Spleen (tissue), 11 donors: ENCODE data around the gene PDXK. TPM values are rescaled to one million over a fixed set of nuclear protein-coding genes. Genes with fewer than 3 reads are reported as not detected.
A peak's percentile ranks its signal among the peaks of the same experiment; 100 is the strongest.

Experiments
- DNase-seq: peaks from one replicate; pipeline ENCODE4 v3.0.0-alpha.2; 2020
- H3K27ac ChIP-seq, 8 donors: fragments of 200-600 bp; sonication (generic) in 7 of 8; 1 replicate in 4 of 8; 2 replicates in 4 of 8; pipeline versions ENCODE4 v1.5.0 to v1.8.0; 2016 to 2021; ENCODE audit warnings: inconsistent platforms in 4 of 8, mild to moderate bottlenecking in 4 of 8, moderate library complexity in 1 of 8
- H3K27me3 ChIP-seq, 7 donors: fragments of 200-600 bp; sonication (generic) in 6 of 7; replicated peaks in 1 of 7; 1 replicate in 4 of 7; 2 replicates in 3 of 7; pipeline versions ENCODE4 v1.5.0 to v1.8.0; 2016 to 2021; ENCODE audit warnings: inconsistent platforms in 3 of 7, mild to moderate bottlenecking in 1 of 7
- H3K36me3 ChIP-seq, 6 donors: fragments of 200-600 bp; sonication (generic) in 5 of 6; 1 replicate in 4 of 6; 2 replicates in 2 of 6; pipeline versions ENCODE4 v1.5.0 to v1.8.0; 2016 to 2021; ENCODE audit warnings: inconsistent platforms in 2 of 6
- H3K4me1 ChIP-seq, 6 donors: fragments of 200-600 bp; sonication (generic) in 5 of 6; 1 replicate in 3 of 6; 2 replicates in 3 of 6; pipeline versions ENCODE4 v1.5.0 to v1.8.0; 2016 to 2021; ENCODE audit warnings: inconsistent platforms in 3 of 6
- H3K4me3 ChIP-seq, 8 donors: fragments of 200-600 bp; sonication (generic) in 7 of 8; 1 replicate in 4 of 8; 2 replicates in 4 of 8; pipeline versions ENCODE4 v1.5.0 to v1.8.0; 2016 to 2021; ENCODE audit warnings: inconsistent platforms in 4 of 8, mild to moderate bottlenecking in 4 of 8, moderate library complexity in 2 of 8
- H3K9me3 ChIP-seq, 8 donors: fragments of 200-600 bp; sonication (generic) in 7 of 8; 1 replicate in 4 of 8; 2 replicates in 4 of 8; pipeline versions ENCODE4 v1.5.0 to v1.8.0; 2016 to 2021; ENCODE audit warnings: inconsistent platforms in 4 of 8
- POLR2A ChIP-seq, 3 donors: fragments of 450-650 bp; IDR thresholded peaks; one replicate each; pipeline ENCODE4 v1.5.1; 2017; ENCODE audit warnings: antibody characterized with exemption in 3 of 3, mild to moderate bottlenecking in 1 of 3
- POLR2AphosphoS5 ChIP-seq, 3 donors: sonication (generic); formaldehyde crosslinking; IDR thresholded peaks; one replicate each; pipeline ENCODE4 v1.5.1; 2017; ENCODE audit warnings: antibody characterized with exemption in 3 of 3
- WGBS, 5 donors: extraction: QIAGEN DNeasy Blood & Tissue Kit in 3 of 5; methylation state at CpG; one replicate each; pipeline versions ENCODE4 v1.1.5 to v1.1.7; 2013 to 2018; 5-methylcytosine and 5-hydroxymethylcytosine counted together
- intact Hi-C: fragments of 100-400 bp; cut with DNase I; formaldehyde crosslinking; loops from one replicate; pipeline ENCODE4 v1.15.0; 2023; ENCODE audit warnings: low total_unique reads
- polyA plus RNA-seq, 3 donors: library from polyadenylated mRNA; stranded (reverse); fragments of 200-250 nt; gene quantifications; one replicate each; pipeline ENCODE4 v1.2.1, GENCODE V29; 2013
- total RNA-seq, 7 donors: library from RNA; depleted of rRNA in 3 of 7; stranded (reverse); fragments of >200 nt in 3 of 7; fragmentation: NEBNext Ultra II Directional in 4 of 7; extraction: Animal tissue kit (Norgen Biotek cat#: 25700) in 4 of 7; gene quantifications; one replicate each; pipeline versions ENCODE4 v1.1.0 to v1.2.1, GENCODE V29; 2016 to 2021
- TF ChIP-seq, protein P1 (sequence below), 11 experiments: fragments of 200-600 bp in 7 of 11; fragments of 450-650 bp in 4 of 11; sonication (generic) in 4 of 11; IDR thresholded peaks in 8 of 11; conservative IDR thresholded peaks in 3 of 11; 1 replicate in 7 of 11; 2 replicates in 4 of 11; pipeline versions ENCODE4 v1.4.0 to v1.8.0; 2016 to 2021; ENCODE audit warnings: antibody characterized with exemption in 11 of 11, inconsistent platforms in 4 of 11, mild to moderate bottlenecking in 1 of 11
- donor health status: healthy with polysubstance abuse.
- donor health status: DM: no; HTN: no; CAD: no; lungs with moderate emphysema.
- donor health status: DM: no; HTN: no; CAD: no.
- donor health status: Bipolar disorder and iron deficiency.
- donor health status: healthy.
- donor health status: DM: no; HTN: no; CAD: no.
- donor health status: DM: yes; HTN: yes; CAD: no.

The PDXK gene
- total and polyA plus RNA-seq, 10 donors: 17.9 to 82.9 (median 51.0) TPM

DNA sequence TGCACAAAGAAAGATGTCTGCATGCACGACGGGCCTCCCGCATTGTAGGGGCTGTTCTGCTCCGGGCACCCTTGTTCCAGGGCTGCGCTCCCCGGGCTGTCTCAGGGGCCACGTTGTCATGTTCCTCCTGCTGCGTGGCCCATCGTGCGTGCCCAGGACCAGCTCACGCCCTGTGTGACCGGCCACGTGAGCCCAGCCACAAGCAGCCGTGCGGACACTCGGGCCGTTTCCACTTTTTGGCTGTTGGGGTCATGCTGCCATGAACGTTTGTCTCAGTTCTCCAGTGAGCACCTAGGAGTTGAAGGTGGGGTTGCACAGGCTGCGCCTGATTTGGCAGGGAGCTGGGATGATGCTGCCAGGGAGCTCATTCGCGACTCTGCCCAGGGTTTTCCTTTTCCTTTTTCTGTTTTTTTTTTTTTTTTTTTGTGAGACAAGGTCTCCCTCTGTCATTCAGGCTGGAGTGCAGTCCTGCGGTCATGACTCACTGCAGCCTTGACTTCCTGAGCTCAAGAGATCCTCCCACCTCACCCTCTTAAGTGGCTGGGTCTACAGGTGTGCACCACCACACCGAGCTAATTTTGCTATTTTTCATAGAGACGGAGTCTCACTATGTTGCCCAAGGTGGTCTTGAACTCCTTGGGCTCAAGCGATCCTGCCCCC lies 17.4 kb downstream of the PDXK start:
- TF ChIP-seq POLR2AphosphoS5 (IDR thresholded peaks at IDR 0.05): no peak
- TF ChIP-seq, protein P1, sequence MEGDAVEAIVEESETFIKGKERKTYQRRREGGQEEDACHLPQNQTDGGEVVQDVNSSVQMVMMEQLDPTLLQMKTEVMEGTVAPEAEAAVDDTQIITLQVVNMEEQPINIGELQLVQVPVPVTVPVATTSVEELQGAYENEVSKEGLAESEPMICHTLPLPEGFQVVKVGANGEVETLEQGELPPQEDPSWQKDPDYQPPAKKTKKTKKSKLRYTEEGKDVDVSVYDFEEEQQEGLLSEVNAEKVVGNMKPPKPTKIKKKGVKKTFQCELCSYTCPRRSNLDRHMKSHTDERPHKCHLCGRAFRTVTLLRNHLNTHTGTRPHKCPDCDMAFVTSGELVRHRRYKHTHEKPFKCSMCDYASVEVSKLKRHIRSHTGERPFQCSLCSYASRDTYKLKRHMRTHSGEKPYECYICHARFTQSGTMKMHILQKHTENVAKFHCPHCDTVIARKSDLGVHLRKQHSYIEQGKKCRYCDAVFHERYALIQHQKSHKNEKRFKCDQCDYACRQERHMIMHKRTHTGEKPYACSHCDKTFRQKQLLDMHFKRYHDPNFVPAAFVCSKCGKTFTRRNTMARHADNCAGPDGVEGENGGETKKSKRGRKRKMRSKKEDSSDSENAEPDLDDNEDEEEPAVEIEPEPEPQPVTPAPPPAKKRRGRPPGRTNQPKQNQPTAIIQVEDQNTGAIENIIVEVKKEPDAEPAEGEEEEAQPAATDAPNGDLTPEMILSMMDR (IDR thresholded peaks at IDR 0.05 in 8 of 11, conservative IDR thresholded peaks at IDR 0.05 in 3 of 11): no peak
- no peak for TF ChIP-seq POLR2A (IDR thresholded peaks at IDR 0.05)
- H3K36me3 ChIP-seq: peaks cover 0 to 74% (median 21%) of the 10 kb centered on the region in 6 donors
- no peak overlapping the region for H3K4me3 ChIP-seq
- peaks cover 0 to 54% (median 15%) of the 10 kb centered on the region in 6 donors for H3K4me1 ChIP-seq
- WGBS, 5 donors: 85 to 95% (median 91%) methylated on average over 25 of the region's 25 CpGs
- H3K9me3 ChIP-seq: no peaks in the 10 kb centered on the region
- no peak overlapping the region for H3K27ac ChIP-seq
- intact Hi-C loops: no loop called here
- no peak for DNase-seq
- no peaks in the 10 kb centered on the region for H3K27me3 ChIP-seq

DNA sequence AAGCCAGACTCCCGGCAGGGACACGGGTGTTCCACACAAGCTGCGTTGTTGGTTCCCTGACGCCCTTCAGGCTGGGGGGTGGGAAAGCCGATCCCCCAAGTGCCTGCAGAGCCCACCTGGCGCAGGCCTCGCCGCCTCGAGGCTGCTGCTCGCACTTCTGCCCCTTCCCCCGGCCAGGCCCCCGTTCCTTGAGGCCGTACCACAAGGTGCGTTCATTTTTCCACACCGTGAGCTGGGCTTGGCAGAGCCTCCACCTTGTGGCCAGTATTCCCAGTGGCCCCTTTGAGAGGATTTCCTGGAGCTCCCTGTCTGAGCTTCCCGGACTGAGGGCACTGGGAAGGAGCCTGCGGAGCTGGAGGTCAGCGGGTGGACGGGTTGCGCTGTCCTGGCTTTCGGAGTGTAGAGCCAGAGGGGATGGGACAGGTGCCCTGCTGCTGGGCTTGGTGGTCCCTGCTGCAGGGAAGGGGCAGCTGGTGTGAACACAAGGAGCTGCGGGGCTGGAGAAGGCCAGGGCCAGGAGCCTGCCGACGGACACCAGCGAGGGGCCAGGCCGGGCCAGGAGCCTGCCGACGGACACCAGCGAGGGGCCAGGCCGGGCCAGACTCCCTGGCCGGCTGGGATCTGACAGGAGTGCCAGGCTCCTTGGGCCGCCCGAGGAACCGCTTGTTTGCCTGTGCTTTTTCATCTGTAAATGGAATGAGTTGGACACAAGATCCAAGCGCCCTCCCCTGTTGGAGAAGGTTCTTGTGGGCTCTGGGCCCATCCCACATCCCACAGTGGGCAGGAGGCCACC lies 18.4 kb downstream of the PDXK start:
- peaks cover 0 to 73% (median 27%) of the 10 kb centered on the region in 6 donors for H3K36me3 ChIP-seq
- no peak overlapping the region for H3K4me3 ChIP-seq
- TF ChIP-seq, protein P1 (IDR thresholded peaks at IDR 0.05 in 8 of 11, conservative IDR thresholded peaks at IDR 0.05 in 3 of 11): no peak
- TF ChIP-seq POLR2A (IDR thresholded peaks at IDR 0.05) (no peak), POLR2AphosphoS5 (IDR thresholded peaks at IDR 0.05) (no peak)
- no peaks in the 10 kb centered on the region for H3K27me3 ChIP-seq
- no peak for DNase-seq
- 93 to 96% (median 94%) methylated on average over 35 of the region's 35 CpGs for WGBS, 5 donors
- H3K27ac ChIP-seq: no peak overlapping the region
- no peaks in the 10 kb centered on the region for H3K9me3 ChIP-seq
- peaks cover 0 to 47% (median 13%) of the 10 kb centered on the region in 6 donors for H3K4me1 ChIP-seq
- intact Hi-C loops: no loop called here

DNA sequence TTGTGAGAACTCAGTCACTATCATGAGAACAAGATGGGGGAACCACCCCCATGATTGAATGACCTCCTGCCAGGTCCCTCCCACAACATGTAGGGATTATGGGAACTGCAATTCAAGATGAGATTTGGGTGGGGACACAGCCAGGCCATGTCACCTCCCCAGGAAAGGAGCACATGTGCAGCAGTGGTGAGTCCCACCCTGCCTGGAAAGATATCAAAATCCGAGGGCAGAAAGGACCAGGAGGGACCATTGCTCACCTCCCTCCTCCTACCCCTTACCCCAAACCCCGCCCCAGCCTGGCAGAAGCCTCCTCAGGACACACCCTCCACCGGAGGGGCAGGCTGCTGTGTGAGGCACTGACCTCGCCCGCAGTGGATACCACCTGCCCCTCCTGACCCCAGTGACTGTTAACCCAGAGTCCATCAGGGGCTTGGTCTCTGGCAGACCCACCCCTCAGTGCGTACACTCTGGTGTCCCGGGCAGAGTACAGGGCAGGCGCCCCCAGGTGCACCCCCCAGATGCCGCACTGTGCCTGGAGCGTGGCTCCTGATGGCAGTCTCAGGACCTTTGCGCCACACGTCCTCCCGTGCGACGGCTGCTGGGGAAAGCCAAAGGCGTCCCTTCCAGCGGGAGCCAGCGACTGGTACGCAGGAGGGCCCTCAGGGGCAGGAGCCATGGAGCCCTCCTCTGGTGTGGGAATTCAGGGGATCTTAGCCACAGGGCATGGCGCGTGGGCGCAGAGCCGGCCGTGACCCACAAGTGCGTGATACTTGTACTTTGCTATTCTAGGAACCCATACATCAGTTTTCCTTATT lies 20.9 kb downstream of the PDXK start:
- H3K36me3 ChIP-seq: peaks cover 0 to 80% (median 37%) of the 10 kb centered on the region in 6 donors
- intact Hi-C loops: no loop called here
- DNase-seq: no peak

More for the DNA sequence above, 20.9 kb downstream of the PDXK start:
- no peak overlapping the region for H3K4me3 ChIP-seq
- peaks cover 0 to 23% (median under 1%) of the 10 kb centered on the region in 6 donors for H3K4me1 ChIP-seq
- no peaks in the 10 kb centered on the region for H3K27me3 ChIP-seq
- H3K27ac ChIP-seq: peak overlapping the region in 2 of 8 donors; percentile 20 to 56
- 91 to 95% (median 94%) methylated on average over 23 to 25 of the region's 25 CpGs for WGBS, 5 donors
- H3K9me3 ChIP-seq: no peaks in the 10 kb centered on the region
- TF ChIP-seq POLR2AphosphoS5 (IDR thresholded peaks at IDR 0.05): peak in 1 of 3 donors; percentile 53
- TF ChIP-seq, protein P1 (IDR thresholded peaks at IDR 0.05 in 8 of 11, conservative IDR thresholded peaks at IDR 0.05 in 3 of 11): no peak
- TF ChIP-seq POLR2A (IDR thresholded peaks at IDR 0.05): no peak
